Neural cell (in vitro differentiated cells): ENCODE measurements around the gene PLET1.

Experiments
- CTCF ChIP-seq: fragments of 450-650 bp; IDR thresholded peaks from 2 replicates; pipeline ENCODE4 v1.5.1; 2014; ENCODE audit warnings: antibody characterized with exemption, mild to moderate bottlenecking, moderate library complexity; ENCODE audit not compliant: poor library complexity, severe bottlenecking
- EP300 ChIP-seq: fragments of 450-650 bp; conservative IDR thresholded peaks from 2 replicates; pipeline ENCODE4 v1.6.1; 2014; ENCODE audit warnings: antibody characterized with exemption, mild to moderate bottlenecking, moderate library complexity; ENCODE audit not compliant: poor library complexity, severe bottlenecking

- TF ChIP-seq EP300 = no peak
- no peak for TF ChIP-seq CTCF
Measured at GRCh38 chr11:112206071-112206470, 54.6 kb downstream of the PLET1 start.
